K562 (cell line): ENCODE results near the gene PABPC3. TPM values are rescaled to one million over a fixed set of nuclear protein-coding genes. Genes with fewer than 3 reads are reported as not detected.

ENCODE experiments used
- ATAC-seq: fragments of 200-7000 bp; cut with Tn5 transposase; 3 replicates; pipeline ENCODE4 v1.9.1; 2020; ENCODE audit warnings: moderate library complexity
- BruUV-seq: library from RNA; stranded (reverse); fragments of 400-500 nt; replicated peaks from 2 replicates; lab custom pipeline; 2021; lab: Mats Ljungman, UMichigan
- CTCF ChIA-PET: fragments of 300-600 bp; formaldehyde crosslinking; extraction: SDS; loops from one replicate; lab custom pipeline; 2021; ENCODE audit warnings: low intra/inter-chr PET ratio; lab: Yijun Ruan, JAX
- POLR2A ChIA-PET: fragments of 300-600, 350-650 bp; sonication (Branson Sonifier 250); formaldehyde crosslinking; extraction: SDS; loops from one replicate; lab custom pipeline; 2021; ENCODE audit warnings: antibody characterized with exemption, inconsistent platforms; lab: Yijun Ruan, JAX
- DNase-seq, 4 experiments: peaks; one replicate each; pipeline versions ENCODE4 v3.0.0 to v3.0.0-alpha.2; 2011 to 2018; ENCODE audit warnings: low spot score in 3 of 4, mixed read lengths in 3 of 4; ENCODE audit errors: extremely low read depth in 1 of 4
- FAIRE-seq: peaks from 2 replicates; lab custom pipeline; 2011; peaks lifted over from hg19 to GRCh38; lab: Jason Lieb, UNC
- H2AFZ ChIP-seq: 2 replicates; pipeline ENCODE4 v1.6.0; 2011; ENCODE audit warnings: low read depth, low read length, control low read depth, inconsistent platforms
- H3K27ac ChIP-seq: fragments of 200-600 bp; 3 replicates; pipeline ENCODE4 v1.8.0; 2011; ENCODE audit warnings: low read depth, mild to moderate bottlenecking, control low read depth, inconsistent platforms, low read length, moderate library complexity, mixed read lengths; ENCODE audit errors: extremely low read depth
- H3K27me3 ChIP-seq, 2 experiments: fragments of 300-600 bp in 1 of 2; 2 replicates in 1 of 2; 3 replicates in 1 of 2; pipeline versions ENCODE4 v1.6.0 to v1.8.0; 2011; ENCODE audit warnings: inconsistent platforms in 2 of 2, low read length in 2 of 2, mild to moderate bottlenecking in 1 of 2, mixed read lengths in 1 of 2, moderate library complexity in 1 of 2; ENCODE audit not compliant: control insufficient read depth in 2 of 2, insufficient read depth in 2 of 2
- H3K36me3 ChIP-seq: fragments of 300-600 bp; 3 replicates; pipeline ENCODE4 v1.8.0; 2011; ENCODE audit warnings: mild to moderate bottlenecking, low read length, inconsistent platforms; ENCODE audit not compliant: control insufficient read depth, insufficient read depth
- H3K4me1 ChIP-seq, 2 experiments: fragments of 200-600 bp in 1 of 2; replicated peaks in 1 of 2; 2 replicates in 1 of 2; 3 replicates in 1 of 2; pipeline versions ENCODE4 v1.5.1 to v1.8.0; 2011; ENCODE audit warnings: inconsistent platforms in 2 of 2, low read length in 2 of 2, mild to moderate bottlenecking in 1 of 2, mixed read lengths in 1 of 2, moderate library complexity in 1 of 2; ENCODE audit not compliant: control insufficient read depth in 2 of 2, insufficient read depth in 2 of 2
- H3K4me2 ChIP-seq: 2 replicates; pipeline ENCODE4 v1.6.1; 2011; ENCODE audit warnings: low read length, control low read depth, inconsistent platforms, mixed read lengths; ENCODE audit not compliant: insufficient read depth
- H3K4me3 ChIP-seq: fragments of 200-600 bp; sonication (generic), shearing (Covaris generic); 2 replicates; pipeline ENCODE4 v1.5.1; 2016; ENCODE audit warnings: control low read depth, inconsistent platforms
- H3K79me2 ChIP-seq: fragments of 200-600 bp; 3 replicates; pipeline ENCODE4 v1.8.0; 2011; ENCODE audit warnings: low read length, inconsistent platforms; ENCODE audit not compliant: control insufficient read depth, insufficient read depth
- H3K9ac ChIP-seq, 2 experiments: 2 replicates each; pipeline versions ENCODE4 v1.6.0 to v1.6.1; 2011; ENCODE audit warnings: low read depth in 2 of 2, low read length in 2 of 2, control low read depth in 1 of 2, inconsistent platforms in 1 of 2, mild to moderate bottlenecking in 1 of 2, mixed read lengths in 1 of 2; ENCODE audit not compliant: insufficient read depth in 1 of 2
- H3K9me1 ChIP-seq: one replicate; pipeline ENCODE4 v1.6.0; 2011; ENCODE audit warnings: inconsistent platforms, mild to moderate bottlenecking, low read length, moderate library complexity; ENCODE audit not compliant: control insufficient read depth, insufficient read depth
- H3K9me3 ChIP-seq: replicated peaks from 2 replicates; pipeline ENCODE4 v1.5.1; 2011; ENCODE audit warnings: low read depth, low read length, inconsistent platforms; ENCODE audit not compliant: control insufficient read depth, insufficient read depth
- H4K20me1 ChIP-seq: replicated peaks from 2 replicates; pipeline ENCODE4 v1.6.1; 2011; ENCODE audit warnings: low read length, inconsistent platforms, mixed read lengths; ENCODE audit not compliant: control insufficient read depth, insufficient read depth
- BRCA1 ChIP-seq, 2 experiments: fragments of 450-650 bp in 1 of 2; sonication (generic) in 1 of 2; formaldehyde crosslinking in 1 of 2; IDR thresholded peaks; 2 replicates each; pipeline versions ENCODE4 v1.5.0 to v1.6.1; 2017 to 2020; ENCODE audit warnings: mild to moderate bottlenecking in 1 of 2, missing genetic modification reagents in 1 of 2
- GABPB2 ChIP-seq: fragments of 250-450 bp; sonication (Bioruptor Pico); conservative IDR thresholded peaks from 2 replicates; pipeline ENCODE4 v1.5.1; 2021; ENCODE audit warnings: mild to moderate bottlenecking
- HDAC1 ChIP-seq, 2 experiments: fragments of 450-650 bp; IDR thresholded peaks; 2 replicates each; pipeline ENCODE4 v1.6.1; 2016 to 2017; ENCODE audit warnings: inconsistent platforms in 1 of 2, mild to moderate bottlenecking in 1 of 2, moderate library complexity in 1 of 2
- NFATC3 ChIP-seq: fragments of 450-650 bp; IDR thresholded peaks from 2 replicates; pipeline ENCODE4 v1.6.1; 2017; ENCODE audit warnings: mild to moderate bottlenecking
- NFIC ChIP-seq: fragments of 450-650 bp; IDR thresholded peaks from 2 replicates; pipeline ENCODE4 v1.6.1; 2017; ENCODE audit warnings: mild to moderate bottlenecking, inconsistent platforms
- NFYB ChIP-seq: IDR thresholded peaks from 2 replicates; pipeline ENCODE4 v1.6.1; 2011; ENCODE audit warnings: mild to moderate bottlenecking, moderate library complexity; ENCODE audit not compliant: insufficient read length; ENCODE audit errors: extremely low read depth
- NONO ChIP-seq, 2 experiments: fragments of 200-400 bp in 1 of 2; fragments of 450-650 bp in 1 of 2; formaldehyde crosslinking in 1 of 2; IDR thresholded peaks; 2 replicates each; pipeline ENCODE4 v1.6.1; 2017; ENCODE audit warnings: low read depth in 2 of 2, mild to moderate bottlenecking in 2 of 2, moderate library complexity in 2 of 2, low read length in 1 of 2
- OTX1 ChIP-seq: fragments of 450-650 bp; formaldehyde crosslinking; IDR thresholded peaks from 2 replicates; pipeline ENCODE4 v1.4.0; 2022; ENCODE audit warnings: mild to moderate bottlenecking
- SRSF3 ChIP-seq: fragments of 200-400 bp; formaldehyde crosslinking; IDR thresholded peaks from 2 replicates; pipeline ENCODE4 v1.6.1; 2016; ENCODE audit warnings: mild to moderate bottlenecking, low read length, moderate library complexity; ENCODE audit not compliant: insufficient read depth
- ZBTB7A ChIP-seq: IDR thresholded peaks from 2 replicates; pipeline ENCODE4 v1.6.1; 2011; ENCODE audit warnings: low read depth, mild to moderate bottlenecking, low read length, moderate library complexity, borderline replicate concordance; ENCODE audit not compliant: control insufficient read depth
- ZNF174 ChIP-seq: fragments of 250-450 bp; sonication (Bioruptor Pico); IDR thresholded peaks from 2 replicates; pipeline ENCODE4 v1.4.0; 2020; ENCODE audit warnings: mild to moderate bottlenecking
- ZNF408 ChIP-seq: fragments of 250-450 bp; sonication (Bioruptor Pico); IDR thresholded peaks from 2 replicates; pipeline ENCODE4 v1.4.0; 2020; ENCODE audit warnings: low read depth, mild to moderate bottlenecking, moderate library complexity
- ZNF586 ChIP-seq: fragments of 450-650 bp; formaldehyde crosslinking; conservative IDR thresholded peaks from 2 replicates; pipeline ENCODE4 v1.4.0; 2020; ENCODE audit warnings: mild to moderate bottlenecking, moderate library complexity
- WGBS: fragments of 100-300 bp; shearing (Covaris generic); methylation state at CpG from one replicate; pipeline ENCODE4 v1.1.6; 2016; ENCODE audit warnings: low coverage, mixed read lengths; ENCODE audit not compliant: insufficient coverage; ENCODE audit errors: missing lambda C conversion rate; 5-methylcytosine and 5-hydroxymethylcytosine counted together
- in situ Hi-C: fragments of 300-500 bp; cut with MboI; formaldehyde crosslinking; loops from 4 replicates; pipeline ENCODE4 v1.15.0; 2018; ENCODE audit warnings: inconsistent platforms, mixed read lengths
- intact Hi-C: fragments of 100-400 bp; cut with micrococcal nuclease; formaldehyde crosslinking; loops from 2 replicates; pipeline ENCODE4 v1.14.2; 2022
- polyA plus RNA-seq, 8 experiments: library from polyadenylated mRNA; depleted of rRNA in 4 of 8; stranded (reverse) in 5 of 8; unstranded in 3 of 8; fragments of >200 nt; fragmentation: Nextera tagmentation in 2 of 8; fragmentation: Illumina TruSeq in 1 of 8; extraction: Ambion mirVana in 2 of 8; extraction: Trizol in 1 of 8; gene quantifications; 2 replicates each; pipeline versions ENCODE4 v1.2.1 to v1.2.3, GENCODE V29; 2011 to 2014; ENCODE audit warnings: inconsistent platforms in 1 of 8, missing spikeins in 1 of 8
- total RNA-seq, 7 experiments: library from RNA; depleted of rRNA in 6 of 7; stranded (reverse); fragments of >200 nt in 6 of 7; fragmentation: Illumina TruSeq in 2 of 7; extraction: Trizol in 2 of 7; gene quantifications; 2 replicates each; pipeline versions ENCODE4 v1.2.1 to v1.2.3, GENCODE V29; 2011 to 2021; ENCODE audit warnings: low replicate concordance in 1 of 7
- TF ChIP-seq, protein P1 (sequence below), 2 experiments: fragments of 250-450 bp in 1 of 2; fragments of 450-650 bp in 1 of 2; sonication (Bioruptor Pico) in 1 of 2; IDR thresholded peaks; 2 replicates each; pipeline versions ENCODE4 v1.6.1 to v1.8.0; 2016 to 2021; ENCODE audit warnings: mild to moderate bottlenecking in 2 of 2, moderate library complexity in 2 of 2, missing compliant biosample characterization in 1 of 2, missing genetic modification characterization in 1 of 2
- TF ChIP-seq, protein P2 (sequence below): fragments of 450-650 bp; IDR thresholded peaks from 2 replicates; pipeline ENCODE4 v1.6.1; 2016; ENCODE audit warnings: mild to moderate bottlenecking

The PABPC3 gene
- total and polyA plus RNA-seq, 9 of the 15 experiments (the other 6 are each of a cell fraction or from before 2014, with no cell fraction given) = 0.05 to 0.80 (median 0.25) TPM

DNA sequence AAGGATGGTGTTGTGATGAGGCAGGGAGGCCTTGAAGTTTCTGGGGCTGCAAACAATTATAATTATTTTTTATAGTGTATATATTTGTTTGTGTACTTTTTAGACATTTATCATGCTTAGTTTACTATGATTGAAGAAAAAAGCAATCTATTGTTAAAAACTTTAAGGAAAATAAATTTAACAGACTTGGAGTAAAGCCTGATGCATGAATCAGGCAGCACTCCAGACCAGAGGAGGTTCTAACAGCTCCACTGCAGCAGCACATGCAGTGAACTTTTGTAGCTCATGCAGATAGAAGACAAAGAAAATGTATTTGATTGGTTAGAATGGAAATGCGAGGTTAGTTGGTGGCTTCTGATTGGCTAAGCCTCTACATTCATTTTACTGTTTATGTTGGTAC is 36.8 kb upstream of the PABPC3 start (continued):
- TF ChIP-seq BRCA1 (IDR thresholded peaks at IDR 0.05) (no peak), BRCA1 (CRISPR knock-in tag; IDR thresholded peaks at IDR 0.05) (no peak), HDAC1 (IDR thresholded peaks at IDR 0.05) (no peak)

GRCh38 chr13:25059958-25060357 is 36.0 kb upstream of the PABPC3 start:
- 2% methylated on average over 7 of the region's 7 CpGs for WGBS
- no peak for DNase-seq
- BruUV-seq = no TSS peak
- Histone ChIP-seq H3K4me1 (no peaks in the 10 kb centered on the region), H3K27ac (no peak overlapping the region), H3K4me3 (no peak overlapping the region), H3K9me1 (no peaks in the 10 kb centered on the region), H3K9ac (no peak overlapping the region), H3K9me3 (no peaks in the 10 kb centered on the region), H4K20me1 (no peaks in the 10 kb centered on the region), H3K36me3 (no peaks in the 10 kb centered on the region), H3K4me2 (no peak overlapping the region), H3K27me3 (peaks cover 2 to 15% of the 10 kb centered on the region in 2 experiments; a peak in 3 of 5 replicates), H3K79me2 (no peaks in the 10 kb centered on the region), H2AFZ (no peak overlapping the region)
- in situ Hi-C loops (no loop called here), intact Hi-C loops (loop anchor here (10.0 kb wide), 1 partner anchor 55 kb away; no protein-coding TSS in a partner anchor)
- ATAC-seq = no peak
- CTCF ChIA-PET = no interaction called here
- POLR2A ChIA-PET = no interaction called here
- FAIRE-seq = no peak
- no peak for TF ChIP-seq OTX1 (CRISPR knock-in tag)
- TF ChIP-seq, protein P1, sequence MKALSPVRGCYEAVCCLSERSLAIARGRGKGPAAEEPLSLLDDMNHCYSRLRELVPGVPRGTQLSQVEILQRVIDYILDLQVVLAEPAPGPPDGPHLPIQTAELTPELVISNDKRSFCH (CRISPR knock-in tag; IDR thresholded peaks at IDR 0.05) = no peak
- TF ChIP-seq, protein P1 (tag; IDR thresholded peaks at IDR 0.05) = no peak
- TF ChIP-seq NFIC = no peak
- TF ChIP-seq, protein P2, sequence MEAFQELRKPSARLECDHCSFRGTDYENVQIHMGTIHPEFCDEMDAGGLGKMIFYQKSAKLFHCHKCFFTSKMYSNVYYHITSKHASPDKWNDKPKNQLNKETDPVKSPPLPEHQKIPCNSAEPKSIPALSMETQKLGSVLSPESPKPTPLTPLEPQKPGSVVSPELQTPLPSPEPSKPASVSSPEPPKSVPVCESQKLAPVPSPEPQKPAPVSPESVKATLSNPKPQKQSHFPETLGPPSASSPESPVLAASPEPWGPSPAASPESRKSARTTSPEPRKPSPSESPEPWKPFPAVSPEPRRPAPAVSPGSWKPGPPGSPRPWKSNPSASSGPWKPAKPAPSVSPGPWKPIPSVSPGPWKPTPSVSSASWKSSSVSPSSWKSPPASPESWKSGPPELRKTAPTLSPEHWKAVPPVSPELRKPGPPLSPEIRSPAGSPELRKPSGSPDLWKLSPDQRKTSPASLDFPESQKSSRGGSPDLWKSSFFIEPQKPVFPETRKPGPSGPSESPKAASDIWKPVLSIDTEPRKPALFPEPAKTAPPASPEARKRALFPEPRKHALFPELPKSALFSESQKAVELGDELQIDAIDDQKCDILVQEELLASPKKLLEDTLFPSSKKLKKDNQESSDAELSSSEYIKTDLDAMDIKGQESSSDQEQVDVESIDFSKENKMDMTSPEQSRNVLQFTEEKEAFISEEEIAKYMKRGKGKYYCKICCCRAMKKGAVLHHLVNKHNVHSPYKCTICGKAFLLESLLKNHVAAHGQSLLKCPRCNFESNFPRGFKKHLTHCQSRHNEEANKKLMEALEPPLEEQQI = no peak
- no peak for TF ChIP-seq ZNF586
- TF ChIP-seq NFATC3 = no peak
- no peak for TF ChIP-seq ZBTB7A
- TF ChIP-seq NFYB = no peak
- no peak for TF ChIP-seq SRSF3
- no peak for TF ChIP-seq GABPB2
- TF ChIP-seq ZNF408 (CRISPR knock-in tag) = no peak
- TF ChIP-seq NONO (IDR thresholded peaks at IDR 0.05; ENCODE audit: low read depth in 2 of 2, low read length in 1 of 2) = no peak
- TF ChIP-seq ZNF174 (CRISPR knock-in tag) = no peak
